Measurements from ENCODE around the gene CAMTA1. TPM values are rescaled to one million over a fixed set of nuclear protein-coding genes. Genes with fewer than 3 reads are reported as not detected.

The CAMTA1 gene
- total RNA-seq, 2 experiments from 2014 or later, result 43.9 to 73.3 TPM

DNA sequence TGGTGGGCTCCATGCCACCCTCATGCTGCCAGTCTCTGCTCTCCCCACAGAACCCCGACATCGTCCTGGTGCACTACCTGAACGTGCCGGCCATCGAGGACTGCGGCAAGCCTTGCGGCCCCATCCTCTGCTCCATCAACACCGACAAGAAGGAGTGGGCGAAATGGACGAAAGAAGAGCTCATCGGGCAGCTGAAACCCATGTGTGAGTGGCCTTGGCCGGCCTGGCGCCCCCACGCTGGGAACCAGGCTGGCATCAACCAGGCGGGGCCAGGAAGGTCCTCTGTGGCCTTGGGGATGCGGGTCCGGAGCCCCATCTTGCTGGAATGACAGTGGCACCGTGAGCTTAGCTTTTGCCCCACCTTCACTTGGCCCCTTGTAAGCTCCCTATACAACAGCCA is 855.1 kb downstream of the CAMTA1 start:
- H2AFZ ChIP-seq (ENCODE audit: low read length), result no peak overlapping the region
- no peaks in the 10 kb centered on the region for H3K36me3 ChIP-seq (ENCODE audit: insufficient read depth, low read length)
- ChIA-PET CTCF (ENCODE audit: unreplicated experiment) (no interaction called here), POLR2A (no interaction called here)
- no peak overlapping the region for H3K27ac ChIP-seq (ENCODE audit: low read depth, low read length, poor library complexity, severe bottlenecking)
- H3K9me2 ChIP-seq (ENCODE audit: insufficient read depth, low read length), result no peaks in the 10 kb centered on the region
- H3K4me2 ChIP-seq (ENCODE audit: low read length), result no peak overlapping the region
- H3K4me3 ChIP-seq (ENCODE audit: low read depth, low read length, poor library complexity, severe bottlenecking), result no peak overlapping the region
- no peaks in the 10 kb centered on the region for H4K20me1 ChIP-seq (ENCODE audit: insufficient read depth, low read length)
- H3K79me2 ChIP-seq (ENCODE audit: insufficient read depth, low read depth, low read length), result no peaks in the 10 kb centered on the region
- no peaks in the 10 kb centered on the region for H3K9me3 ChIP-seq (ENCODE audit: low read length)
- no peak for TF ChIP-seq EZH2phosphoT487 (IDR thresholded peaks at IDR 0.05; ENCODE audit: borderline replicate concordance, low read depth, low read length)
- TF ChIP-seq, protein P1, sequence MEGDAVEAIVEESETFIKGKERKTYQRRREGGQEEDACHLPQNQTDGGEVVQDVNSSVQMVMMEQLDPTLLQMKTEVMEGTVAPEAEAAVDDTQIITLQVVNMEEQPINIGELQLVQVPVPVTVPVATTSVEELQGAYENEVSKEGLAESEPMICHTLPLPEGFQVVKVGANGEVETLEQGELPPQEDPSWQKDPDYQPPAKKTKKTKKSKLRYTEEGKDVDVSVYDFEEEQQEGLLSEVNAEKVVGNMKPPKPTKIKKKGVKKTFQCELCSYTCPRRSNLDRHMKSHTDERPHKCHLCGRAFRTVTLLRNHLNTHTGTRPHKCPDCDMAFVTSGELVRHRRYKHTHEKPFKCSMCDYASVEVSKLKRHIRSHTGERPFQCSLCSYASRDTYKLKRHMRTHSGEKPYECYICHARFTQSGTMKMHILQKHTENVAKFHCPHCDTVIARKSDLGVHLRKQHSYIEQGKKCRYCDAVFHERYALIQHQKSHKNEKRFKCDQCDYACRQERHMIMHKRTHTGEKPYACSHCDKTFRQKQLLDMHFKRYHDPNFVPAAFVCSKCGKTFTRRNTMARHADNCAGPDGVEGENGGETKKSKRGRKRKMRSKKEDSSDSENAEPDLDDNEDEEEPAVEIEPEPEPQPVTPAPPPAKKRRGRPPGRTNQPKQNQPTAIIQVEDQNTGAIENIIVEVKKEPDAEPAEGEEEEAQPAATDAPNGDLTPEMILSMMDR (conservative IDR thresholded peaks at IDR 0.05; ENCODE audit: low read length), result no peak
- no peaks in the 10 kb centered on the region for H3K4me1 ChIP-seq (ENCODE audit: insufficient read depth, low read length, poor library complexity, severe bottlenecking)
- DNase-seq (ENCODE audit: low spot score), result no peak
- BruUV-seq (replicated peaks), result no TSS peak
- intact Hi-C loops (cut with micrococcal nuclease; ENCODE audit: unreplicated experiment), result no loop called here

DNA sequence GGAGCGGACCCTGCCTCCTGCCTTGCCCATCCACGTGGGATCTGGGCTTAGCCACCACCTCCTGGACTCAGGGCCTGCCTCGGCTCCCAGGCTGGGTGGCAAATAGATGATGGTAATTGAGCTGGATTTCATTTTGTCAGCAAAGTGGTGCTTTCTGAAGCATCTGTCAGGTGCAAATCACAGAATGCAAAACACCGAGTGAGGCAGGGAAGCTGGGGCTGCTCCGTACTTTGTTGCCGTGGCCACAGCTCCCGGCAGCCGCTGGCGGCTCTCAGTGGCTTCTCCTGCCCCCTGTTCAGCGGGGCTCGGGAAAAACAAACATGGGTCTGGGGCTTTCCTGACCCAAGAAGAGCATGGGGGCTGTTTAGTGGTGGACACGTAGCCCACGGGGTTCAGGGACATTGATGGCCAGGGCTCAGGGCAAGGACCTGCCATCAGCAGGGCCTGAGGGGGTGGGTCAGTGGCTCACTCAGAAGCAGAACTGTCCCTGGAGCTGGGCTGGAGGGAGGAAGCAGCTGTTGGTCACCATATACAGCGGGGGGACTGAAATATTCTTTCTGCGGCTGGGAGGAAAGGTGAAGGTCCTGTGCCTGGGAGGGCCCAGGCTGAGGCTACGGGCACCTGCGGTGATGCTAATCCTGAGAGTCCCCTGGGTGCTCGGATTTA is 855.8 kb downstream of the CAMTA1 start:
- Histone ChIP-seq H3K79me2 (ENCODE audit: insufficient read depth, low read depth, low read length) (no peaks in the 10 kb centered on the region), H3K9me2 (ENCODE audit: insufficient read depth, low read length) (no peaks in the 10 kb centered on the region), H3K27ac (ENCODE audit: low read depth, low read length, poor library complexity, severe bottlenecking) (no peak overlapping the region), H4K20me1 (ENCODE audit: insufficient read depth, low read length) (no peaks in the 10 kb centered on the region), H3K4me2 (ENCODE audit: low read length) (no peak overlapping the region), H3K9me3 (ENCODE audit: low read length) (no peaks in the 10 kb centered on the region), H3K4me1 (ENCODE audit: insufficient read depth, low read length, poor library complexity, severe bottlenecking) (no peaks in the 10 kb centered on the region), H2AFZ (ENCODE audit: low read length) (no peak overlapping the region), H3K4me3 (ENCODE audit: low read depth, low read length, poor library complexity, severe bottlenecking) (no peak overlapping the region), H3K36me3 (ENCODE audit: insufficient read depth, low read length) (no peaks in the 10 kb centered on the region)
- no TSS peak for BruUV-seq (replicated peaks)
- TF ChIP-seq EZH2phosphoT487 (IDR thresholded peaks at IDR 0.05; ENCODE audit: borderline replicate concordance, low read depth, low read length), result no peak
- TF ChIP-seq, protein P1 (conservative IDR thresholded peaks at IDR 0.05; ENCODE audit: low read length), result no peak
- no peak for DNase-seq (ENCODE audit: low spot score)
- ChIA-PET CTCF (ENCODE audit: unreplicated experiment) (no interaction called here), POLR2A (no interaction called here)
- intact Hi-C loops (cut with micrococcal nuclease; ENCODE audit: unreplicated experiment), result no loop called here

GRCh38 chr1:7641587-7642417 is 856.5 kb downstream of the CAMTA1 start:
- Histone ChIP-seq H3K27ac (ENCODE audit: low read depth, low read length, poor library complexity, severe bottlenecking) (no peak overlapping the region), H3K4me3 (ENCODE audit: low read depth, low read length, poor library complexity, severe bottlenecking) (no peak overlapping the region), H4K20me1 (ENCODE audit: insufficient read depth, low read length) (no peaks in the 10 kb centered on the region), H3K9me3 (ENCODE audit: low read length) (no peaks in the 10 kb centered on the region), H2AFZ (ENCODE audit: low read length) (no peak overlapping the region), H3K36me3 (ENCODE audit: insufficient read depth, low read length) (no peaks in the 10 kb centered on the region), H3K79me2 (ENCODE audit: insufficient read depth, low read depth, low read length) (no peaks in the 10 kb centered on the region), H3K9me2 (ENCODE audit: insufficient read depth, low read length) (no peaks in the 10 kb centered on the region), H3K4me1 (ENCODE audit: insufficient read depth, low read length, poor library complexity, severe bottlenecking) (no peaks in the 10 kb centered on the region), H3K4me2 (ENCODE audit: low read length) (no peak overlapping the region)
- BruUV-seq (replicated peaks), result no TSS peak
- POLR2A ChIA-PET, result interaction anchor here (0.6 kb wide), 1 partner anchor 26 kb away, joined by 3 read pairs; no protein-coding TSS in a partner anchor
- TF ChIP-seq EZH2phosphoT487 (IDR thresholded peaks at IDR 0.05; ENCODE audit: borderline replicate concordance, low read depth, low read length), result no peak
- TF ChIP-seq, protein P1 (conservative IDR thresholded peaks at IDR 0.05; ENCODE audit: low read length), result no peak
- CTCF ChIA-PET (ENCODE audit: unreplicated experiment), result interaction anchor here (0.5 kb wide), 1 partner anchor 91 kb away, joined by 5 read pairs; no protein-coding TSS in a partner anchor
- DNase-seq (ENCODE audit: low spot score), result no peak
- intact Hi-C loops (cut with micrococcal nuclease; ENCODE audit: unreplicated experiment), result no loop called here
